Endometrial microvascular endothelial cells (primary cell): ENCODE data around the gene YIPF5. TPM values are rescaled to one million over a fixed set of nuclear protein-coding genes. Genes with fewer than 3 reads are reported as not detected.

Source experiments
- in situ Hi-C: cut with HindIII; loops from 2 replicates; pipeline ENCODE4 v1.10.0; 2017; ENCODE audit warnings: low sequenced_read_pairs, low pct_unique_long_range_greater_than_20kb; ENCODE audit errors: inconsistent ontology term
- total RNA-seq: library from RNA; depleted of rRNA; stranded (reverse); fragments of >200 nt; gene quantifications from one replicate; pipeline ENCODE4 v1.2.3, GENCODE V29; 2015; ENCODE audit errors: inconsistent ontology term

Gene YIPF5
- total RNA-seq, 1 donor from 2014 or later, result 77.9 TPM

DNA sequence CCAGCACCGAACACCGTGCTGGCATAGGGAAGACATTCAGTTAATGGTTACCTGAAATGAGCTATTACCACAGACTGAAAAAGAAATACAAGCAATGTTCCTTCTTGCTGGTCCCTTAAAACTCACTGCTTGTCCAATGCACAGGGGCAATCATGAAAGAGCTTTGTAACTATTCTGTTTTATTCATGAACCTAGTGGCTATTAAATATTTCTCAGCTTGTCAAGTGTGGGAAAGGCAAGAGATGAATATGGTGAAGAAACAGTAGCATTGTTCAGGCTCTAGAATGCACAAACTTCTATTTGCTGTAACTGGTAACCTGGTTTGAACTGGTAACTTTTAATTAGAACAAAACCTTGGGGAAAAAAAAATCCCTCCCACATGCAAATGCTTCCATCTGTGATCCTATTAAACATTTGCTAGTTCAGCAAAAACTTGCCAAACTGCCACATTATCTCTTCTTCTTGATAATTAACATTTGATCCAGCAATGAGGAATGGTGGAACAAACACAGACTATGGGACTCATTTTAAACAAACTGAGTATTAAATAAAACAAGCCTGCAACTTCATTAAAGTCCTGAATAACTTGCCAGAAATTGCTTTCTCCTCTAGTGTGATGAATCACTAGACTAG, 36.1 kb downstream of the YIPF5 start:
- in situ Hi-C loops, result no loop called here

DNA sequence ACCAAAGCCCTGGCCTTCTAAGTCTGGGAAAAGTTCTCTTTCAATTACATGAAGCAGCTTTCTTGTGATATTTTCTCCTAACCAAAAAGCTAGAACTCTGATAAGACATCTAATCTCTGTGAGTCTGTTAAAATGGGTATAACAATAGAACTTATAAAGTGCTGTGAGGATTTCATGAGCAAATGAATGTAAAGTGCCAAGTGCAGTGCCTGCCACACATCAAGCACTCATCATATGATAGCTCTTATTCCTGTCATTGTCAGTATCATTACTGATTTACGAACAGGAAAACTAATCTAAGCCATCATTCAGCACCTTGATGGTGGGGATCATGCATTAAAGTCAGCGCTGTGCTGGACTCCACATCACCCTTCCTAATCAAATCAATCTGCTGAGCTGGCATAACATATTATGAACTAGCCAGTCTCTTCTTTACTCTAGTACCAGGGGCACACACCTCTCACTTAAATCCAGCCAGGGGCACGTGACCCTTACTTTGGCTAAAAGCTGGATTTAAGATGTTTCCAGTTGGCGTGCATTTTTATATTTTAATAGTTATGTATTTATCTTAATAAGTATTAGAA, 37.3 kb downstream of the YIPF5 start:
- in situ Hi-C loops, result no loop called here

DNA sequence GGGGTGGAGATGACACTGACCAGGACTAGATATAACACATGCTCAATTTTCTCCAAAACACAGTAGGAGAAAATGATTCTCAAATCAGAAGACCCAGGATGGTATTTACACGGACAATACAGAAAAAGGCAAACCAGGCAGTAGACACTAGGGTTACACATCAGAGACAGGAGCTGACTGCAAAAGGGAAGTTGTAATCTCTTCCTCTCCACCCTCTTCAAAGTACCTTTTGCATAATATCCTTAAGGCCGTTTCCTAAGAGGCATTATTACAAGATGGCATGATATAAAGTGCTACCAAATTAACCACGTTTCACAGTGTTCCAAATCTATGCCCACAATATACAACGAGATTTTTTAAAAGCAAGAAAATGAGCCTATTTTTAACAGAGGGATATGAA, 39.2 kb downstream of the YIPF5 start:
- in situ Hi-C loops, result no loop called here

DNA sequence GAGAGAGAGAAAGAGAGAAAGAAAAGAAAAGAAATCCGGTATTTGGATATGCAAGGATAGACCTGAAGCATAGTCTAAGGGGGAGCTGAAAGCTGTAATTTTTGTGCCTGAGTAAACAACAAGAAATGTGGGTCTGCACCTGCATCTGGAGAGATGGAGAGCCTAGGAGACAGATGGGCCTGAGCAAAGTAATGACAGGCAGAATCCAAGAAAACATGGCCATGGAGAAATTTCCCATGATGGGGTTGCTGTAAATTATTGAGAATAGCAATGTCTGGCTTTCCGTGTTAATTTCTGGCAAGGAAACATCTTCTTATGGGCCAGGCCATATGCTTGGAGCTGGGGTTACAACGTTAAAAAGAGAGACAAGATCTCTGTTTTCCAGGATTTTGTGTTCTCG, 40.2 kb downstream of the YIPF5 start:
- in situ Hi-C loops, result no loop called here

DNA sequence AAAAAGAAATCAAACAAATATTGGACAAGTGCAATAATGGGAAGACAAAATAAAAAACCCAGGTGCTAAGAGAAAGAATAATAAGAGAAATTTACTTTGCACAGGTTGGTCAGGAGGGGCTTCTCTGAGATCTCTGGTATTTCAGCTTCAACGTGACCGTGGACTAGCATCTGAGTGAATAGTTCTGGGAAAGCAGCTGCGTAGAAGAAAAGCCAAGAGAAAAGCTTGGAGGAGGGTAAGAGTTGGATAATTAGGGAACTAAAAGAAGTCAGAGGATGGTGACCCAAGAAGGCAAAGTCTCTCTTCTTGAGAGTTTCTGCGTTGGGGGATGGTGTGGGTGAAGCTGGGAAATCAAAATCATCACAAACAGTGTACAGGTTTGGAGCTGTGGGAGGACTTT, 41.6 kb downstream of the YIPF5 start:
- in situ Hi-C loops, result no loop called here

DNA sequence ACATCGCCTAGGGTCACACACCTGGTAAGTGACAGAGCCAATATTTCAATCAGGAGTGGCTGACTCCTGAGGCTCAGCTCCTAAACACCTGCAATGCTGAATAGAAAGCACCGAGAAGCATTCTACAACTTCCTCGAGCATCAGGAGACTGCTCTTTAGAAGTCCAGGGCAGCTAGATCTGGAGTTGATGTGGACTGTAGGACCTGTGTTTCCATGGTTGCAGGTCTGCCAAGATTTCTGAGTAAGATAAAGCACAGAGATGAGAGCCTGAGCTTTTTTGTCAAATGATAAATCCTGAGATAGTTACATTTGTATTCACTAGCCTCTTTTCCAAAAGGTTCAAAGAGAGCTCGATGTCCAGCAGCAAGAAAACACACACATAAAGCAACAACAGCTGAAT, 43.8 kb downstream of the YIPF5 start:
- in situ Hi-C loops, result no loop called here

DNA sequence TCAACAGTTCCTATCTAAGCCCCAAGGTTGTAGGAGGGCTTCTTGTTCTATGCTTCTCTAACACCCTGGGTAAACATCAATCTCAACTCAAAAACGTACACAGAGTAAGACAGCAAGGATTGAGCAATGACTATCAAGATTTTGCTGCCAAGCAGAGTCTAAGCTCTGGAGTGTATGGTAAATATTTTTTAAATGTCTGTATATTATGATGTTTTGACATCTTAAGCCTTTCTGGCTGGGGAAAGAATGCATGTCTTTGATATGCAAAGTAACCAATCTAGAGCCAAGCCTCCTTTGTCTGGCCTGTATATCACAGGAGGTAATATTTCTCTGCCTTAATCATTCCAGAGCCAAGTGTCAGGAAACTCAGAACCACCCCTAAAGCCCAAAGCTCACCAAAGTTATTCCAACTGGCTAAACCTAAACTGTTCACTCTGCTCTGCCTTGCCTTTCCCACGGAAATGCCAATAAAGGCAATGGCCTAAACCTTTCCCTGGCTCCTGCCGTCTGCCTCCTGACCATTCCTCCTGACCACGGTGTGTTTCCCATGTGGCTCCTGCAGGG, 45.2 kb downstream of the YIPF5 start:
- in situ Hi-C loops, result no loop called here

DNA sequence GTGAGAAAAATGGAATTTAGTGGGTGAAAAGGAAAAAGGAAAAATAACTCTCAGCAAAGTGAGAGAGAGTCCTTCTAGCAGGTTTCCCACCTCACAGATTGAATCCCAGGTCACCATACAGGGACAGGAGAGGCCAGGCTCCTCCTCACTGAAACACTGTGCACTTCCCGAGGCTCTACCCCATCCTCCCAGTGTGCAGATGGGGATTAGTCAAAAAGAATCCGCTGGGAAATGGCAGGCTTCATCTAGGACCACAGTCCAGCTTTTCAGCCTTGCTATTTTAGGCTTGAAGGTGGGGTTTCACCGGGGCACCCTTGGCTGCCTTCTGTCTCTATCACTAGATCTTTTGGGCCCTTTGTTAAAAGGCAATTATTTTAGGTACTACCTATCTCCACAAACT, 47.8 kb downstream of the YIPF5 start:
- in situ Hi-C loops, result no loop called here

DNA sequence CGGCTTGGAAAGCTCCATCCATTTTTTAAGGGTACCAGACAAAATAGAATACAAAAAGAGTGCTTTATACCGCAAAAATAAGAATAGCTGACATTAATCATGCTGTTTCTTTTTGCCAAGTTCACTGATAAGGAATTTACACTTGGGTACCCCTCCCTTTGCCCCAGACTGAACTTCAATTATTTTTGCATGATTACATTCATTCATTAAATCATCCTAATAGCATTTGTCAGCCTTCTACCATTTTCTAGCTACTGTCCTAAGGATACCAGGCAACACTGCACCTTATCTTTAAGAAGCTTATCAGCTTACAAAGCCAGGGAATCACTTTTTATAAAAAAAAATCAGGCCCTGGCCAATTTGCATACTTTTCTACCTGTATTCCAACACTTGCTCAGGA, 48.4 kb downstream of the YIPF5 start:
- in situ Hi-C loops, result no loop called here

DNA sequence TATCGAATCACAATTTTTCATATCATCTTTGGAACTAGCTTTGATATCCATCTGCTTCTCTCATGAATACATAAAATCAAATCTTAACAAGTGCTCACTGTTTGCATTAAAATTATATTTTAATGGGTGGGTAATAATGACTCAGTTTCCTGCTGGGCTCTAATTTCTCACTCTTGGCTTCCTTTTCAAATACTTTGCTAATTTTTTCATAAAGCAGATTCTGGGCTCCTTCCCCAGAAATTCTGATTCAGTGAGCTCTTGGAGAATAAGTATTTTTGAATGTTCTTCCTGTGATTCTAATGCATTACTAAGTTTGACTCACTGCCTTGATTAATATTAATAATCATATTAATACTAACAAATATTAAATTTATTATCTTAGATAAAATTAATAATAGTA, 48.9 kb downstream of the YIPF5 start:
- in situ Hi-C loops, result no loop called here

DNA sequence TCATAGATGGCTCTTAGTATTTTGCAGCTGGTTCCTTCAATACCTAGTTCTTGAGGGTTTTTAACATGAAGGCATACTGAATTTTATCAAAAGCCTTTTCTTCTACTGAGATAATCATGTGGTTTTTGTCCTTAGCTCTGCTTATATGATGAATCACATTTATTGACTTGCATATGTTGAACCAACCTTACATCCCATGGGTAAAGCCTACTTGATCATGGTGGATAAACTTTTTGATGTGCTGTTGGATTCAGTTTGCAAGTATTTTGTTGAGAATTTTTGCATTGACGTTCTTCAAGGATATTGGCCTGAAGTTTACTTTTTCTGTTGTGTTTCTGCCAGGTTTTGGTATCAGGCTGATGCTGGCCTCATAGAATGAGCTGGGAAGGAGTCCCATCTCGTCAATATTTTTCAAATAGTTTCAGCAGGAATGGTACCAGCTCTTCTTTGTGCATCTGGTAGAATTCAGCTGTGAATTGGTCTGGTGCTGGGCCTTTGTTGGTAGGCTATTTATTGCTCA, 49.7 kb downstream of the YIPF5 start:
- in situ Hi-C loops, result no loop called here

DNA sequence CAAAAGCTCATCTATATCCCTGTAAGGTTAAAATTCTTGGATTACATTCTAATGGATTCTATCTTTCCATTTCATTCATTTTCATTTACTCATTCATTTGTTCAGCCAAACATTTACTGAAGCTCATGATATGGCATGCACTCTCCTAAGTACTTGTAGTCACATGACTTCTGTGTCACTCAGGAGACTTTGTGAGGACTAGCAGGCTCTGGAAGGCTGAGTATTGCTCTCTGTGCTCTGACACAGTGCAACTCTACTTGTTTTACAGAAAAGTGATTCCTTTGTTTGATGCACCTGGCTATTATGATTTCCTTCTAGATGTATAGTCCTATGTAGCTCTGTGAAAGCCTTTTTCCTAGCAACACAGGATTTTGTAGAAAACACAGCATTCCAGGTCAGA, 53.0 kb downstream of the YIPF5 start:
- in situ Hi-C loops, result no loop called here

DNA sequence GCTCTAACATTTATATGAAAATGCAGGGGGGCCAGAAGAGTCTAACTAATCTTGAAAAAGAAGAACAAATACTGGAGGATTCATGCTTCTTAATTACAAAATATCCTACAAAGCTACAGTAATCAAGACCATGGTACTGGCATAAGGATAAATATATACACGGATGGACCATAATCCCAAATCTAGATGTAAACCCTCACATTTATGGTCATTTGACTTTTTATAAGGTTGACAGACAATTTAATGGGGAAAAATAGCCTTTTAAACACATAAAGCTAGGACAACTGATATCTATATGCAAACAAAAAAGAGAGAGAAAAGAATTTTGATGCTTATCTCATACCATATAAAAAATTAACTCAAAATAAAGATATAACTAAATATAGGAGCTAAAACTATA, 55.9 kb downstream of the YIPF5 start:
- in situ Hi-C loops, result no loop called here

Other genes with a start within 250 kb of the YIPF5 start
- under 0.01 TPM for gene KCTD16, start 214 bp upstream of the YIPF5 start, total RNA-seq